ENCODE measurements around the gene ERCC6L.

The ERCC6L gene

GRCh38 chrX:72270316-72270866 is 31.6 kb upstream of the ERCC6L start:
- DNase-seq (no peak), ATAC-seq (ENCODE audit: insufficient read depth, low read depth) (no peak; the same call in 2 of the 3 replicates)
- Histone ChIP-seq H3K27me3 (ENCODE audit: insufficient read depth, low read length, poor library complexity) (no peaks in the 10 kb centered on the region), H4K20me1 (ENCODE audit: insufficient read depth, low read length) (peaks cover 45% of the 10 kb centered on the region; the same call in 1 of the 2 replicates), H3K4me1 (ENCODE audit: insufficient read depth, low read length) (peaks cover 18% of the 10 kb centered on the region), H3K9ac (ENCODE audit: low read depth, low read length) (no peak overlapping the region), H3K27ac (ENCODE audit: low read length) (no peak overlapping the region), H3K36me3 (ENCODE audit: insufficient read depth, low read length) (peaks cover 73% of the 10 kb centered on the region), H3K79me2 (ENCODE audit: insufficient read depth, low read length) (peaks cover 22% of the 10 kb centered on the region; the same call in 1 of the 2 replicates), H3K9me3 (ENCODE audit: insufficient read depth, low read length, severe bottlenecking) (no peaks in the 10 kb centered on the region), H3K4me2 (ENCODE audit: insufficient read depth, low read length) (no peak overlapping the region), H2AFZ (ENCODE audit: low read depth, low read length) (no peak overlapping the region), H3K4me3 (ENCODE audit: low read depth in 1 of 2, low read length in 2 of 2) (no peak overlapping the region)
- TF ChIP-seq CTCF (IDR thresholded peaks at IDR 0.05; ENCODE audit: borderline replicate concordance, extremely low read depth, low read length, poor library complexity, severe bottlenecking) (no peak), EZH2 (IDR thresholded peaks at IDR 0.05; ENCODE audit: borderline replicate concordance, low read depth, low read length, severe bottlenecking) (no peak)

- DNase-seq (no peak), ATAC-seq (ENCODE audit: insufficient read depth, low read depth) (0 out of 3 replicates have a peak, but pooled peaks have one; percentile 22)
- Histone ChIP-seq H3K4me2 (ENCODE audit: insufficient read depth, low read length) (no peak overlapping the region), H2AFZ (ENCODE audit: low read depth, low read length) (no peak overlapping the region), H3K4me1 (ENCODE audit: insufficient read depth, low read length) (peaks cover 12% of the 10 kb centered on the region), H4K20me1 (ENCODE audit: insufficient read depth, low read length) (peaks cover 38% of the 10 kb centered on the region; the same call in 1 of the 2 replicates), H3K79me2 (ENCODE audit: insufficient read depth, low read length) (peaks cover 16% of the 10 kb centered on the region; the same call in 1 of the 2 replicates), H3K36me3 (ENCODE audit: insufficient read depth, low read length) (peaks cover 67% of the 10 kb centered on the region), H3K27ac (ENCODE audit: low read length) (no peak overlapping the region), H3K4me3 (ENCODE audit: low read depth in 1 of 2, low read length in 2 of 2) (no peak overlapping the region), H3K27me3 (ENCODE audit: insufficient read depth, low read length, poor library complexity) (no peaks in the 10 kb centered on the region), H3K9ac (ENCODE audit: low read depth, low read length) (no peak overlapping the region), H3K9me3 (ENCODE audit: insufficient read depth, low read length, severe bottlenecking) (no peaks in the 10 kb centered on the region)
- TF ChIP-seq CTCF (IDR thresholded peaks at IDR 0.05; ENCODE audit: borderline replicate concordance, extremely low read depth, low read length, poor library complexity, severe bottlenecking) (no peak), EZH2 (IDR thresholded peaks at IDR 0.05; ENCODE audit: borderline replicate concordance, low read depth, low read length, severe bottlenecking) (no peak)
Observed at GRCh38 chrX:72269671-72270251, 30.9 kb upstream of the ERCC6L start.

GRCh38 chrX:72268597-72269365 is 30.0 kb upstream of the ERCC6L start:
- no peaks in the 10 kb centered on the region for H3K27me3 ChIP-seq (ENCODE audit: insufficient read depth, low read length, poor library complexity)
- no peak overlapping the region for H3K27ac ChIP-seq (ENCODE audit: low read length)
- H3K4me3 ChIP-seq (ENCODE audit: low read depth in 1 of 2, low read length in 2 of 2): no peak overlapping the region
- no peak for DNase-seq
- no peak for ATAC-seq (ENCODE audit: insufficient read depth, low read depth)
- no peak overlapping the region for H3K4me2 ChIP-seq (ENCODE audit: insufficient read depth, low read length)
- peaks cover 57% of the 10 kb centered on the region for H3K36me3 ChIP-seq (ENCODE audit: insufficient read depth, low read length)
- no peak overlapping the region for H2AFZ ChIP-seq (ENCODE audit: low read depth, low read length)
- H3K9me3 ChIP-seq (ENCODE audit: insufficient read depth, low read length, severe bottlenecking): no peaks in the 10 kb centered on the region
- no peak overlapping the region for H3K9ac ChIP-seq (ENCODE audit: low read depth, low read length)
- peaks cover 6% of the 10 kb centered on the region; the same call in 1 of the 2 replicates for H3K79me2 ChIP-seq (ENCODE audit: insufficient read depth, low read length)
- H3K4me1 ChIP-seq (ENCODE audit: insufficient read depth, low read length): peaks cover 2% of the 10 kb centered on the region; the same call in 1 of the 2 replicates
- TF ChIP-seq CTCF (IDR thresholded peaks at IDR 0.05; ENCODE audit: borderline replicate concordance, extremely low read depth, low read length, poor library complexity, severe bottlenecking) (no peak), EZH2 (IDR thresholded peaks at IDR 0.05; ENCODE audit: borderline replicate concordance, low read depth, low read length, severe bottlenecking) (no peak)
- H4K20me1 ChIP-seq (ENCODE audit: insufficient read depth, low read length): peaks cover 29% of the 10 kb centered on the region; the same call in 1 of the 2 replicates

Measured in DND-41 (cell line).